NOMO-1 (cell line): Measurements from ENCODE around the gene EEA1.

ENCODE experiments used
- DNase-seq, 2 experiments: peaks; one replicate each; lab custom pipeline; 2025; ENCODE audit not compliant: unreplicated experiment in 2 of 2; lab: John Stamatoyannopoulos, UW

The EEA1 gene

GRCh38 chr12:92938638-92939037, 9.5 kb upstream of the EEA1 start:
- no peak for DNase-seq

GRCh38 chr12:92938018-92938417, 8.9 kb upstream of the EEA1 start:
- DNase-seq, result no peak

- DNase-seq, result no peak
These were observed 4.5 kb upstream of the EEA1 start for GRCh38 chr12:92933606-92934005.

GRCh38 chr12:92930421-92930820, 1.3 kb upstream of the EEA1 start:
- no peak for DNase-seq

- peak in 1 of 2 experiments; percentile 26 for DNase-seq
These were observed 888 bp upstream of the EEA1 start for GRCh38 chr12:92929983-92930382.

GRCh38 chr12:92928421-92928961, 604 bp downstream of the EEA1 start:
- DNase-seq, result peak in 1 of 2 experiments; percentile 10

GRCh38 chr12:92927436-92928281, 1.4 kb downstream of the EEA1 start:
- peak in 1 of 2 experiments; percentile 13 for DNase-seq

- peak; percentile 10 to 59 for DNase-seq
These were observed 2.0 kb downstream of the EEA1 start for GRCh38 chr12:92927055-92927435.

GRCh38 chr12:92926549-92926948, 2.5 kb downstream of the EEA1 start:
- DNase-seq, result no peak

GRCh38 chr12:92921877-92922276, 7.2 kb downstream of the EEA1 start:
- no peak for DNase-seq

- DNase-seq, result no peak
These were observed 13.7 kb downstream of the EEA1 start for GRCh38 chr12:92915365-92915764.

GRCh38 chr12:92914170-92914569, 14.9 kb downstream of the EEA1 start:
- no peak for DNase-seq

- no peak for DNase-seq
These were observed 16.4 kb downstream of the EEA1 start for GRCh38 chr12:92912672-92913071.

- peak; percentile 79 to 95 for DNase-seq
These were observed 17.0 kb downstream of the EEA1 start for GRCh38 chr12:92912052-92912451.

- DNase-seq, result peak in 1 of 2 experiments; percentile 70
These were observed 17.8 kb downstream of the EEA1 start for GRCh38 chr12:92911339-92911738.

- DNase-seq, result no peak
These were observed 21.0 kb downstream of the EEA1 start for GRCh38 chr12:92908108-92908507.

GRCh38 chr12:92905811-92906554, 23.1 kb downstream of the EEA1 start:
- no peak for DNase-seq

- DNase-seq, result no peak
These were observed 23.8 kb downstream of the EEA1 start for GRCh38 chr12:92905258-92905810.

- DNase-seq, result no peak
These were observed 28.2 kb downstream of the EEA1 start for GRCh38 chr12:92900941-92901340.

- no peak for DNase-seq
These were observed 29.6 kb downstream of the EEA1 start for GRCh38 chr12:92899386-92900001.

- DNase-seq, result no peak
These were observed 30.3 kb downstream of the EEA1 start for GRCh38 chr12:92898755-92899154.
